NCI-H146 (cell line): Measurements from ENCODE around the gene AMFR.
"Not testable (repeated sequence)": the region's sequence is repeated elsewhere in the genome, so short reads cannot be mapped to it uniquely, and the experiment has no call there.

Experiments
- DNase-seq: peaks from one replicate; lab custom pipeline; 2025; lab: John Stamatoyannopoulos, UW

Gene AMFR

DNA sequence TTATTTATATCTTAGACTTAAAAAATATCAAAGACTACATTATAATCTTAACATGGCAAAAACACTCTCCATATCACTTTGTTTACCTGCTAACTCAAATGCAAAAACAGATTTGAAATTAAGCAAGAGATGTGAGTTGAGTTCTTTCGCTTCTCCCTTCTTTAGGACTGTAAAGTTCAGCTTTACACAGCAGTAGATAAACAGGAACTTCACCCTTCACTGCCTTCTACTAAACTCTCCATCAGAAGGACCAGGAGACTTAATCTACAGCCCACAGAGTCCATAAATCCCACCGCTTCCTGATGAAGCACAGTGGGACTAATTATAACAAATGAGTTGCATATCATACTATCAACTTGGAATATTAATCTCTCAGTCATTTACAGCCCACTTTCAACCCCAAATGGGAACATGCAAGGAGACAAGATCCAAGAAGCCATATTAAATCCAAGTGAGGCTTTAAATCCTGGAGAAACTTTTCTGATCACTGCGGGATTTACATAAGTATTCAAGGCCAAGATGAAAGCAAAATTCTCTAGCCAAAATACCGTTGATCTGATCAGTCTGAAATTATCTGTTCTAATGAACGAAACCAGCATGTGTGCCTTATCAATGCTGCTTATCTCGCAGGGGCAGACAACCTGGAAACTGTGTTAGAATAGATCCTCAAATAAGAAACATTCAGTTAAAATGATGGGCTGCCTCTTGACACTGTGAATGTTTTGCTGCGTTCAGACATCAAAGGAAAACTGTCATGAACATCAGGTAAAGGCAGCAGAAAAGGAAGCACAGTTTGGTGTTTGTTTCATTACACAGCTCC is 1.6 kb downstream of the AMFR start:
- no peak for DNase-seq

DNA sequence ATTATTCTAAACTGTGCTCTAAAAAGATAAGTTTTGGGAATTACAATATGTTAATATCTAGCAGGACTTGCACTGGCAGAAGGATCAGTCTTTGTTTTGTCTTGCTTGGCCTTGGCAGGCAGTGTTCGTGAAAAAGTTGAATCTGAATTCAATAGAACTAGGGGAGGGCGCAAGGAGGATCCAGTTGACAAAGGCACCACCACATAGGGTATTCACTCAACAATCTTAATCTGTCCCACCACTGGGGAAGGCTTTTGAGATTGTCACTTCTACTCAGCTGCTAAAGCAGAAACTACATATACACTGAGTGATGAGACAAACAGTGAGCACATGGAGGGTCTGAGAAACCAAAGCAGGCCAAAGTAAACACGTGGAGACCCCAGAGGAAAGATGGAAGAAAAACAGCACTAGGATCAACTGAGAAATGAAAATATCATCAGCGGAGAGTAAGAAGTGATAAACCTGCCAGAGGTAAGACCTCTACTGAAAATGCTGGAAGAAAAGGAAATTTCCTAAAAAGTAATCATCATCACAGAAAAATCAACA is 2.4 kb downstream of the AMFR start:
- no peak for DNase-seq

DNA sequence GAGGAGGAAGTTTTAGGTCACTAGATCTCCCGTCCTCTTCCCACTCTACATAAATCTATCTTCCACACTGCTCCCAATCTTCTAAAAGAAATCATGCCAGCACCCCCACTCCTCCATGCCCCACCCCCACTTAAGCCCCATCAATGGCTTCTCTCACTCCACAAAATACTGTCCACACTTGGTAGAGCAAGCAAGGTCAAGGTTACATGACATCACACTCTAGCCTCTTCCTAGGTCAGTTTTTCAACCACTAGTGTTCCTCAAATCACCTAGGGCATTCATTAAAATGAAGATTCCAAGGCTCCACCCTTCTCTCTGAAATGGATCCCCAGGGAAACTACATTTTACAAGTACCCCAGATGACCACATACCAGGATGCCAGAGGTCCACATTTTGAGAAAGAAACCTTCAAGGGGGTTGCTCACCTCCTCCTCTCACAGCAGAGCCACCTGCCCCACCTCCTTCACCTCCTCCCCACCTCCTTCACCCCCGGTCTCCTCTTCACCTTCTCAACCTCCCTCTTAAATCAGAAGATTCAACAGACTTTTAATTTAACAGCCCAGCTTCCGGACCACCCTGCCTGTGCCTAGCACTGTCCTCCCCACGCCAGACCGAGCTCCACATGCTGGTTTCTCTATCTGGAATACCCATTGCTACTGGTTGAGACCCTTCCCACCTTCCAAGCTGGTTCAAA is 3.2 kb downstream of the AMFR start:
- no peak for DNase-seq

DNA sequence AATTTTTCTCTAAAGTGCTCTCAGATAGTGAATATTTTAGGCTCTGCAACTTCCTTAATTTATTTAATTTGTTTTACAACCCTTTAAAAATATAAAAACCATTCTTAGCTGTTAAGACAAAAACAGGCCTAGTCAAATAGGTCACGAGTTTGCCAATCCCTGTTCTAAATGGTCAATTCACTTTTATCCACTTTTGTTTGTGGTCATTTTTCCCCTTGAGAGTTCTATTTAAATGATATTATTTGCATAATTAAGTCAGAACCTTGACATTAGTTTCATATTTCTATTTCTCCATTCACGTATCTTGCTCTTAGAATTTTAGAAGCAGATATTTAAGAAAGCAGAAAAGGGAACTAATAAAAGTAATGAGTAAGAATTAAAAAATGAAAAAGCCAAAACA is 4.0 kb downstream of the AMFR start:
- DNase-seq, result no peak

DNA sequence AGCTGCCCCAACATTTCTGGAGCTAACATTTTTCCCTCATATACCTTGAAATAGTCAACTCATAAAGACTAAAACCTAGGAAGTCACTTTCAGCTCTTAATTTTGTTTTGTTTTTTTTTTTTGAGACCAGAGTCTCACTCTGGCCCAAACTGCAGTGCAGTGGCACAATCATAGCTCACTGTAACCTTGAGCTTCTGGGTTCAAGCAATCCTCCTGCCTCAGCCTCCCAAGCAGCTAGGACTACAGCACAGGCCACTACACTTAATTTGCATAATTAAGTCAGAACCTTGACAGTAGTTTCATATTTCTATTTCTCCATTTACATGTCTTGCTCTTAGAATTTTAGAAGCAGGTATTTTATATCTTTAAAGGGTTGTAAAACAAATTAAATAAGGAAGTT is 4.7 kb downstream of the AMFR start:
- no peak for DNase-seq

DNA sequence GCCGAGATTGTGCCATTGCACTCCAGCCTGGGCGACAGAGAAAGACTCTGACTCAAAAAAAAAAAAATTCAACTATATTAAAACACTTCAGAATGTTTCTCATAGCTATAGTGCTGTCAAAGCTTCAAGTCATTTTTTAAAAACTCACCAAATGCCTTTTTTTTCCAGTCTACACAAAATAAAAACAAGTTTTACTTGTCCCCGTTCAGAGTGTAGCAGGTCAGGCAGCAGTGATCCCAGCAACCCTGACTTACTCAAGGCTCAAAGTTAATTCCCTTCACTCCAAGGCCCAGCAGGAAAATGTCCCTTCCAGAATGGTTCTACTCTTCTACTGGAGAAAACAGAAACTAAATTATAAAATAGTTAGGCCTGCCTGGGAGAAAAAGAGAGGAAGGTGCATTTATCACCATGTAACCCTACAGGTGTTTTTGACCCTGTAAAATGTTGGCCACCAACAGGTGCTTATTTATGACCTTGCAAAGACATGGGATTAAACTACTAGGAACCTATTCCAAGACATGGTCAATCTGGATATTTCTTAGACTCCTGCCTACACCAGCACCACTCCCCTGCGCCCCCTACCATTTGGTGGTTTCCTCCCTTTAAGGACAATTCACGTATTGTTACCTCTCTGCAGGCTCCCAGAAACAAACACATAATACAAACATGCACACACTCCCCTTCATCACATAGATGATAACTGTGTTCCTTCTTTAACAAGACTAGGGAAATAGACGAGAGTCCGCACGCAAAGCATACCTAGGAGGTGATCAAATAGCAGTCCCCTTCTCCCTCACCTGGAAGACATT is 5.4 kb downstream of the AMFR start:
- DNase-seq, result peak; percentile 10

DNA sequence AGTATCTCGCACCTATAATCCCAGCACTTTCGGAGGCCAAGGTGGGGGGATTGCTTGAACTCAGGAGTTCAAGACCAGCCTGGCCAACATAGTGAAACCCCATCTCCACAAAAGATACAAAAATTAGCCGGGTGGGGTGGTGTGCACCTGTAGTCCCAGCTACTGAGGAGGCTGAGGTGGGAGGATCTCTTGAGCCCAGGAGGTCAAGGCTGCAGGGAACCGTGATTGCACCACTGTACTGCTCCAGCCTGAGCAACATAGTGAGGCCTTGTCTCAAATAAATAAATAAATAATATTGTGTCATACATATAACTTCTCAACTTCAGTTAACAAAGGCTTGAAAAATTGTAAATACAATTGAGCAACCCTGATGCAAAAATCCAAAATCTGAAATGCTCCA is 8.2 kb downstream of the AMFR start:
- DNase-seq, result no peak

DNA sequence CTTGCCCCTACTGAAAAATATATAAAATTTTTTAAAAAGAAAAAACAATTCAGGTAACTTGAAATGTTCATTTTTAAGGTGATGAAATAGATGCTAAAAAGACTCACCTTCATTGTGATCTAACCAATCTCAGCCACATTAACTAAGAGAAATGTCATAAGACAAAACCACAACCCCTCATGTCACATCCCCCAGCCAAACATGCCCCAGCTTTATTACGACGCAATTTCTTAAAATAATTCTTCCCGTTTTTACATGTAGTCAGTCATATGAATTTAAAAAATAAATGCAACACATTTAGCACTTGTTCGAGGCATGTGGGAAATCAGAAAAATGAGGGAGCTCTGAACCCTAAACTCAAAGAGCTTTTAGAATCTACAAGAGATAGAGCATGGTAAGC is 9.5 kb downstream of the AMFR start:
- DNase-seq, result no peak

DNA sequence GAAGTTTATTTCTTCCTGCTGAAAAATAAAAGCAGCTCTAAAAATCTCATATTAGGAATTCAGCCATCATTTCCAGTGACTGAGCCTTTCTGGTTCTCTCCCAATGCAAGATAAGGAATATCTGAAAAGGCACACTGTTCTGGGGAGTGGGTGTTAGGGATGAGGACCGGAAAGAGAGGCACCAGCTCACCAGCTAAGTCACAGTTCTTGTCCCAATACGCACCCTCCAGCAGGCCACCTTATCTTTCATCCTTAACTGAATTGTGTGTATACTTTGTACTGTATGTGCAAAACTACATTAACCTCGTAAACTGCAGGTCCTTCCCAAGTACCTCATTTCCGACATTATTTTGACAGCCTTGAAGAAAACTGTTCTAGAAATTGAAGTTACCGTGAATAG is 11.0 kb downstream of the AMFR start:
- no peak for DNase-seq

DNA sequence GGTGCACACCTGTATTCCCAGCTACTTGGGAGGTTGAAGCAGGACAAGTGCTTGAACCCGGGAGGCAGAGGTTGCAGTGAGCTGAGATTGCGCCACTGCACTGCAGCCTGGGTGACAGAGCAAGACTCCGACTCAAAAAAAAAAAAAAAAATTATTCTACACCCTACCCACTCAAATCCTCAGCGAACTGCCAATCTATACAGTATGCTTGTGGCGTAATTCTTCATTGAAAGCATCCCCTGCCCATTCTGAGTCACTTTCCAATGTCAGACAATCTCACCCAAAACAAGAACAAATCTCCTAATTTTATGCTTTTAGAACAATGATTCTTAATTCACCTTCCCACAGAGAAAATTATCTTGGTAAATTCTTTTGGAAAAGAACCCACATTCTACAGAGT is 12.0 kb downstream of the AMFR start:
- DNase-seq, result no peak

DNA sequence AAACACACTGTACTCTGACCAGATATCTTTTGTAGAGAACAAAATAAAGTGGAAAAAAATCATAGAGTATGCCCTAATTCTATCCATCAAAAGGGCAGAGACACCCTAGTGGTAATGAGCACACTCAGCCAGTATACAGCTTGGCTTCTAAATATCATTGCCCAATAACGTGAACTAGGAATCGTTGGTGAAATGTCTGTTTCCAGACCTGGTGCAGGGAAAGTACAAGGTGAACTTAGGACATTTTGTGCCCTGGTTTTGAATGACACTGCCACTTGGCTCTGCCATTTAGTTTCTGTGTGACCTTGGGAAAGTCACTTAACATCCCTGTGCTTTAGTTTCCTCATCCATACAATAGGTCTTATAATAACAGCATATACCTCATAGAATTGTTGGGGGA is 13.7 kb downstream of the AMFR start:
- DNase-seq, result no peak

DNA sequence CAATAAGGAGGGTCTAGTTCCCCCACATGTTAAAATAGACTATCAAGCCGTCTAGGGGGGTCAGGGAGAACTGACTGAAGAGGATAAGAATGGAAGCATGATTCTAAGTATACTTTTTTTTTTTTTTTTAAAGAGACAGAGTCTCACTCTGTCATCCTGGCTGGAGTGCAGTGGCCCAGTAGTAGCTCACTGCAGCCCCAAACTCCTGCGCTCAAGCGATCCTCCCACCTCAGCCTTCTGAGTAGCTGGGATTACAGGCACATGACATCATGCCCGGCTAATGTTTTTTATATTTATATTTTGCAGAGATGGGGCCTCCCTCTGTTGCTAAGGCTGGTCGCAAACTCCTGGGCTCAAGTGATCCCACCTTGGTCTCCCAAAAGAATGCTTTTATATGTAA is 14.2 kb downstream of the AMFR start:
- no peak for DNase-seq

DNA sequence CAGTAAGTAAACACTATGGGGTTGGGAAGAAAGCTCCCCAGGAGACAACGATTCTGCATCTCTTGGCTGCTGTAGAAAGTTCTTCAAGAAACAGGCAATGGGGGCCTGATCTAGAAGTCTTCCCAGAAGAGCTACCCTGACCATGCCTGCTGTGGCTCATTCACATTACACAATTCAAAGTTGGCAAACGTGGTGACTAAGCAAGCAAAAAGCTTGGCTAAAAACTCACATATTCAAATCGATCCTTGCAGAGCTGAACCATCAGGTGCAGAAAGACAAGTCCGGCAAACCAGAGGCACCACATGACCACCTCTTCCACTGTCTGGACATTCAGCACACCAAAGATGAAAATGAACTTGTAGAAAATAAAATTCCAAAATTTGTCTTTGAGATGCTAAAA is 16.1 kb downstream of the AMFR start:
- no peak for DNase-seq

DNA sequence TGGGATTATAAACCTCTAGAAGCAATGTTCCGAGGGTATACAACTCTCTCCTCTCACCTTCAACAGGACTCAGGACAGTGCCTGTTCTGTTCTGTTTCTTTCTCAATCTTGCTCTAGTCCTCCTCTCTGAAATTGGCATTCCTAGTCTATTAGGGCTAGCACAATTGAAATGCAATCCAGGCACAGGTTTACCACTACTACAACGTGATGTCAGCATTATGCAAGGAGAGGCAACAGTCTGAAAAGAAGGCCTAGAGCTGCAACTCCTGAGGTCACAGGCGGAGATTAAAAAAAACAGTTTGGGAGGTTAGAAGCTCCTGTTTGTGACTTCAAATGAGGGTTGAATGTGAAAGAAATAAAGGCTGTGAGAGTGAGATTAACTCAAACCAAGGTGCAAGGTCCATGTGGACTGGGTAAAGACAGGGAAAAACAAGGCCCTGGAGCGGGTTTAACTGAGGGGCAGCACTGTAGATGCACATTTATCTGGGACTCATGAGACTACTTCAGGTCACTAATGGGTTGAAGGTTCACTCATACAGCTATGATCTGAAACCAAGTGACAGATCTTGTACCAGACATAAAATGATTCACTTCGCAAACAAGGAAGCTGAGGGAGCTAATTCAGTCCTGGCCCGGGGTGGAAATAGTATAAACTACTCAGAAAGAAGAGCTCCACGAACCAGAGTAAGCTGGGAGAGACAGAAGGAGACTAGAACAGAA is 16.8 kb downstream of the AMFR start:
- DNase-seq, result no peak

DNA sequence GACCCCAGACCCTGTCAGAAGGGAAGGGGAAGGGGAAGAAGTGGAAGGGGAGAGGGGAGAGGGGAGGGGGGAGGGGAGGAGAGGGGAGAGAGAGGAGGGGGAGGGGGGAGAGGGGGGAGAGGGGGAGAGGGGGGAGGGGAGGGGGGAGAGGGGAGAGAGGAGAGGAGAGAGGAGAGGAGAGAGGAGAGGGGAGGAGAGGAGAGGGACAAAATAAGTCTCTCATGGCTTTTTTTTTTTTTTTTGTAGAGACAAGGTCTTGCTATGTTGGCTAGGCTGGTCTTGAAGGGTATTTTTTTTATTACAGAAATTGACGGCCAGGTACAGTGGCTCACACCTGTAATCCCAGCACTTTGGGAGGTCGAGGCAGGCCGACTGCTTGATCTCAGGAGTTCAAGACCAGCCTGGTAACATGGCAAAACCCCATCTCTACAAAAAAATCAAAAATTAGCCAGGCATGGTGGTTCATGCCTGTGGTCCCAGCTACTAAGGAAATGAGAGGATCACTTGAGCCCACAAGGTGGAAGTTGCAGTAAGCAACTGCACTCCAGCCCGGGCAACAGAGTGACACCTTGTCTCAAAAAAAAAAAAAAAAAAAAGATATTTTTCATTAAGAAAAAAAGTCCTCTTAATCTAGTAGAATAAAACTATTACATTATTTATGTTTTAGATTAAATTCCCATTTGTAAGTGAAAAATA is 19.2 kb downstream of the AMFR start:
- no peak for DNase-seq

DNA sequence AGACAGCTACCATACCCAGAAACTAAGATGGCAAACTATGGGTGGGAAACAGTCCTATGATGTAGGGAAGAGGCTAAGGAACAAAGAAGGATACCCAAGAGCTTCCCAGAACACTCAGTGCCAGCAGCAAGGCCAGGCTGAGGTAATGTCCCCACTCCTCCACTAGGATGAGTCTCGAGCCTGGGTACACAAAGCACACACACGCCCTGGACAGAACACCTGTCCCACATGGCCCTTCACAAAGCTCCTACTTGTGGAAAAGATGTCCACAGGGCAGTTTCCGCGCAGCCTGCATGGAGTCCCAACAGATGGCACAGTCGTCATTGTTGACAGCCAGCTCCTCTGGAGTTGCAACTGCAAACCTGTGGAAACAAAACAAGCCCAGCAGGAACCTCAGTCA is 23.9 kb downstream of the AMFR start:
- DNase-seq, result peak; percentile 71

DNA sequence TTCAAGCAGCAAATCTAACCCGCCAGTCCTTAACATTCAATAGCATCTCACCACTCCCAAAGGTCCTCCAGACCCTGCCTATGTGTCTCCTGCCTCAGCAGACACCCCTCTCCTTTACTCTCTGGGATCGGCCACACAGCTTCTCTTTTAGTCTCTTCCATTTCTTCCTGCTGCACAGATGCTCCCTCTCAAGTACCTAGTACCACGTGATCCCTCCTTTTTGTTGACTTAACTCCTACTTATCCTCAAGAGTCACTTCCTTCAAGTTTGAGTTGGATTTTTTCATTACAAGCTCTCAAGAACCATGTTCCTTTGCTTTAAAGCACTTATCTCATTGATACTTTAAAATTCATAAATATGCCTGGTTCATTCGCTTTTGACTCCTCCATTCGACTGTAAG is 24.9 kb downstream of the AMFR start:
- DNase-seq, result no peak

DNA sequence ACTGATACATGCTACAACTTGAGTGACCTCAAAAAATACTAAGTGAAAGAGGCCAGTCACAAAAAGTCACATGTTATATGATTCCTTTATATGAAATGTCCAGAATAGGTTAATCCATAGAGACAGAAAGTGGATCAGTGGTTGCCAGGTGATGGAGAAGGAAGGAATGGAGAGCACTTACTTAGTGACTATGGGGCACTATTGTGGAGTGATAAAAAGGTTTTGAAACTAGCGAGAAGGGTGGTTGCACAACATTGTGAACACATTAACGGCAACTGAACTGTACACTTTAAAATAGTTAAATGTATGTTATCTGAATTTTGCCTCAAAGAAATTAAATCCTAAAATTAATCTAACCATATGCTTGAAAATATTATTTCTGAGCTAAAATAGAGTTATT is 25.9 kb downstream of the AMFR start:
- DNase-seq, result no peak

DNA sequence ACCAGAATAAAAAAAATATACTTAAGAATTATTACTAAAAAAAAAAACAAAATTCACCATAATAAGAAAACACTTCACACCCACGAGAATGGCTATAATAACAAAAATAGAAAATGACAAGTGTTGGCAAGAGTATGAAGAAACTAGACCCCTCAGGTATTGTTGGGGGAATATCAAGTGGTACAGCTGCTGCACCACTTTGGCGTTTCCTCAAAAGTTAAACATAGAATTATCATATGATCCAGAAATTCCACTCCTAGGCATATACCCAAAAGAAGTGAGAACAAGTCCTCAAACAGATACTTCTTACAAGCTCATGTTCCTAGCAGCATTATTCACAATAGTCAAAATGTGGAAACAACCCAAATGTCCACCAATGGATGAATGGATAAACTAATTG is 26.3 kb downstream of the AMFR start:
- no peak for DNase-seq

DNA sequence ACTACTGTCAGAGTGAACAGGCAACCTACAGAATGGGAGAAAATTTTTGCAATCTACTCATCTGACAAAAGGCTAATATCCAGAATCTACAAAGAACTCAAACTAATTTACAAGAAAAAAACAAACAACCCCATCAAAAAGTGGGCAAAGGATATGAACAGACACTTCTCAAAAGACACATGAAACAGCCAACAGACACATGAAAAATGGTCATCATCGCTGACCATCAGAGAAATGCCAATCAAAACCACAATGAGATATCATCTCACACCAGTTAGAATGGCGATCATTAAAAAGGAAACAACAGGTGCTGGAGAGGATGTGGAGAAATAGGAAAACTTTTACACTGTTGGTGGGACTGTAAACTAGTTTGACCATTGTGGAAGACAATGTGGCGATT is 28.6 kb downstream of the AMFR start:
- DNase-seq, result not testable (repeated sequence)

DNA sequence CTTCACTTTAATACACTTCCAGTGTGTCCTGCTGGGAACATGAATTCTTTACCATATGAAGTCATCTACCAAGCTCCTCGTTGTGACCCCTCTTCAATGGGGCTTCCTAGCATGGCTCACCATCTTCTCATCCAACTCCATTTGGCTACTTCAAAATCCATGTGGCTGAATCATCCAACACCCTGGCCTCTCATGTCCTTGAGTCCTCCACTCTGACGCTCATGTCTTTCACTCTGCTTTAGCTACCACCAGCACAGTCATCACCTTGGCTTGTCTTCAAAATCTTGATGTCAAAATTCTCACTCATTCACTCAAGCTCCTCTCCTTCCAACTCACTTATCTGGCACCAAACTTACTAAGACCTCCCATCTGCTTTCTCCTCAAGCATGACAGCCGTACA is 35.8 kb downstream of the AMFR start:
- no peak for DNase-seq
